Measurements from ENCODE around the gene ZNF683.

DNA sequence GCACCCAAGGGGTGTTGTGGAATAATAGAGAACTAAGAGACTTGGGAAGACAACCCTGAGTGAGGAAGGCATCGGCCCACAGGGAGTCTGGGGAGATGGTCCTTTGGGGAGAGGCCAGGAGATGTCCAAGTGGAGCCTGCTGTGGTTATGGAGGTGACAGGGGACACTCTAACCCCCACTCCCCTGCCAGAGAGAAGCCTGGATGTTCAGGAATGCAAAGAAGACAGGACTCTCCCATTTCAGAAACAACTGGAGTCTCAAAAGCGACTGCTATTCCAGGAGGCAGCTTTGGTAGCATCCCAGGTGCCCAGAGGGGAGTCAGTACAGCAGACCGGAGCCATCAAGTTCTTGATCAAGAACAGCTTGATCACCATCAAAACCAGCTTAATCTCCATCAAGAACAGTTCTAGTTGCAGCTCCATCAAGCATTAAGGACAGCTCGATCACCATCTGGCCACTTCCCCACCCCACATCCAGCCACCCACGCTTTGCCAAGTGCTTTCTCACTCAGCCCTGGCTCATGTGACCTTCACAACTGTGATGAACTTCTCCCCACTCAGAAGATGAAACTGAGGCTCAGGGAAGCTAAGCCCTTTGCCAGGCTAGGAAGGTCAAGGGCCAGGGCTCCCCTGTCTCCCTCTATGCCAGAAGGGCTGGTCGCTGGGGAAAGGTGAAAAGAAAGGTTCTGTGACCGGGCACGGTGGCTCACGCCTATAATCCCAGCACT lies 54.0 kb downstream of the ZNF683 start:
- TF ChIP-seq, protein P1, sequence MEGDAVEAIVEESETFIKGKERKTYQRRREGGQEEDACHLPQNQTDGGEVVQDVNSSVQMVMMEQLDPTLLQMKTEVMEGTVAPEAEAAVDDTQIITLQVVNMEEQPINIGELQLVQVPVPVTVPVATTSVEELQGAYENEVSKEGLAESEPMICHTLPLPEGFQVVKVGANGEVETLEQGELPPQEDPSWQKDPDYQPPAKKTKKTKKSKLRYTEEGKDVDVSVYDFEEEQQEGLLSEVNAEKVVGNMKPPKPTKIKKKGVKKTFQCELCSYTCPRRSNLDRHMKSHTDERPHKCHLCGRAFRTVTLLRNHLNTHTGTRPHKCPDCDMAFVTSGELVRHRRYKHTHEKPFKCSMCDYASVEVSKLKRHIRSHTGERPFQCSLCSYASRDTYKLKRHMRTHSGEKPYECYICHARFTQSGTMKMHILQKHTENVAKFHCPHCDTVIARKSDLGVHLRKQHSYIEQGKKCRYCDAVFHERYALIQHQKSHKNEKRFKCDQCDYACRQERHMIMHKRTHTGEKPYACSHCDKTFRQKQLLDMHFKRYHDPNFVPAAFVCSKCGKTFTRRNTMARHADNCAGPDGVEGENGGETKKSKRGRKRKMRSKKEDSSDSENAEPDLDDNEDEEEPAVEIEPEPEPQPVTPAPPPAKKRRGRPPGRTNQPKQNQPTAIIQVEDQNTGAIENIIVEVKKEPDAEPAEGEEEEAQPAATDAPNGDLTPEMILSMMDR (IDR thresholded peaks at IDR 0.05; ENCODE audit: low read depth, low read length) = no peak
- TF ChIP-seq POLR2A (IDR thresholded peaks at IDR 0.05; ENCODE audit: extremely low read depth, insufficient read length) (no peak), MYC (IDR thresholded peaks at IDR 0.05; ENCODE audit: low read depth, low read length) (no peak)
- TF ChIP-seq, protein P2, sequence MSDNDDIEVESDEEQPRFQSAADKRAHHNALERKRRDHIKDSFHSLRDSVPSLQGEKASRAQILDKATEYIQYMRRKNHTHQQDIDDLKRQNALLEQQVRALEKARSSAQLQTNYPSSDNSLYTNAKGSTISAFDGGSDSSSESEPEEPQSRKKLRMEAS (IDR thresholded peaks at IDR 0.05; ENCODE audit: low read depth, low read length) = no peak

All from NB4 (cell line).